Measurements from ENCODE around the gene NEU1.

- no peak for TF ChIP-seq EZH2 (IDR thresholded peaks at IDR 0.05; ENCODE audit: low read length, missing control alignments)
- no peak for TF ChIP-seq CTCF (conservative IDR thresholded peaks at IDR 0.05 in 1 of 2, IDR thresholded peaks at IDR 0.05 in 1 of 2; ENCODE audit: low read depth in 1 of 2, low read length in 2 of 2)
These were observed 15.6 kb upstream of the NEU1 start for GRCh38 chr6:31878222-31878621.
